ENCODE results near the gene RAP2A. TPM values are rescaled to one million over a fixed set of nuclear protein-coding genes. Genes with fewer than 3 reads are reported as not detected.

The RAP2A gene
- total and polyA plus RNA-seq, 11 donors = 3.9 to 34.8 (median 23.2) TPM

- peak; percentile 28 to 79 (median 60) for ATAC-seq
- WGBS, 4 donors = 80 to 86% (median 81%) methylated on average over 8 of the region's 8 CpGs
- intact Hi-C loops (cut with DNase I) = loop anchor here in 1 of 10 donors (10.0 kb wide), 1 partner anchor 199 kb away; the partner anchor contains the start of gene MBNL2
- DNase-seq = peak in 2 of 5 donors; percentile 28 to 35
- H3K27me3 ChIP-seq = no peaks in the 10 kb centered on the region
- no peak for TF ChIP-seq CTCF (IDR thresholded peaks at IDR 0.05)
- no peak for TF ChIP-seq POLR2A (IDR thresholded peaks at IDR 0.05)
- H3K4me3 ChIP-seq = no peak overlapping the region
- H3K36me3 ChIP-seq = no peaks in the 10 kb centered on the region
- peaks cover 0 to 21% (median 13%) of the 10 kb centered on the region in 12 donors for H3K4me1 ChIP-seq
- no peaks in the 10 kb centered on the region for H3K9me3 ChIP-seq
- H3K27ac ChIP-seq = peak overlapping the region in 7 of 12 donors; percentile 16 to 56 (median 36)
Observed at GRCh38 chr13:97423300-97424045, 10.5 kb upstream of the RAP2A start.

GRCh38 chr13:97425590-97425989 lies 8.4 kb upstream of the RAP2A start:
- intact Hi-C loops (cut with DNase I) = loop anchor here in 1 of 10 donors (10.0 kb wide), 1 partner anchor 201 kb away; the partner anchor contains the start of gene MBNL2
- 64 to 82% (median 72%) methylated on average over 2 of the region's 2 CpGs for WGBS, 4 donors

GRCh38 chr13:97426695-97427094 lies 7.3 kb upstream of the RAP2A start:
- Histone ChIP-seq H3K4me3 (no peak overlapping the region), H3K36me3 (no peaks in the 10 kb centered on the region), H3K4me1 (peaks cover 0 to 28% (median 13%) of the 10 kb centered on the region in 12 donors), H3K27ac (no peak overlapping the region), H3K27me3 (no peaks in the 10 kb centered on the region), H3K9me3 (no peaks in the 10 kb centered on the region)
- intact Hi-C loops (cut with DNase I) = loop anchor here in 1 of 10 donors (10.0 kb wide), 1 partner anchor 202 kb away; the partner anchor contains the start of gene MBNL2
- TF ChIP-seq CTCF (IDR thresholded peaks at IDR 0.05) = no peak
- no peak for TF ChIP-seq POLR2A (IDR thresholded peaks at IDR 0.05)
- no peak for ATAC-seq
- DNase-seq = no peak
- WGBS, 4 donors = 82 to 93% (median 89%) methylated on average over 3 of the region's 3 CpGs

More at GRCh38 chr13:97425590-97425989, 8.4 kb upstream of the RAP2A start:
- Histone ChIP-seq H3K27me3 (no peaks in the 10 kb centered on the region), H3K4me1 (peaks cover 0 to 26% (median 13%) of the 10 kb centered on the region in 12 donors), H3K27ac (peak overlapping the region in 1 of 12 donors; percentile 1), H3K4me3 (no peak overlapping the region), H3K36me3 (no peaks in the 10 kb centered on the region), H3K9me3 (no peaks in the 10 kb centered on the region)
- DNase-seq = no peak
- no peak for ATAC-seq
- TF ChIP-seq POLR2A (IDR thresholded peaks at IDR 0.05) (no peak), CTCF (IDR thresholded peaks at IDR 0.05) (no peak)

- H3K4me1 ChIP-seq = peaks cover 0 to 17% (median 6%) of the 10 kb centered on the region in 12 donors
Observed at GRCh38 chr13:97429681-97430081, 4.3 kb upstream of the RAP2A start.

More at GRCh38 chr13:97429681-97430081, 4.3 kb upstream of the RAP2A start:
- DNase-seq (no peak), ATAC-seq (no peak)
- no peak overlapping the region for H3K27ac ChIP-seq
- H3K36me3 ChIP-seq = no peaks in the 10 kb centered on the region
- 77 to 84% (median 82%) methylated on average over 6 of the region's 6 CpGs for WGBS, 4 donors
- intact Hi-C loops (cut with DNase I) = loop anchor here in 5 of 10 donors (5.0 to 10.0 kb wide), 11 partner anchors 62 to 375 kb away; partner anchors contain the start of gene MBNL2 (in 4 of the 5)
- peak overlapping the region in 1 of 12 donors; percentile 8 for H3K4me3 ChIP-seq
- no peaks in the 10 kb centered on the region for H3K27me3 ChIP-seq
- TF ChIP-seq POLR2A (IDR thresholded peaks at IDR 0.05) (no peak), CTCF (IDR thresholded peaks at IDR 0.05) (no peak)
- H3K9me3 ChIP-seq = no peaks in the 10 kb centered on the region
